K562 (cell line): ENCODE measurements around the gene DAP. TPM values are rescaled to one million over a fixed set of nuclear protein-coding genes. Genes with fewer than 3 reads are reported as not detected.

ENCODE experiments used
- ATAC-seq: fragments of 200-7000 bp; cut with Tn5 transposase; 3 replicates; pipeline ENCODE4 v1.9.1; 2020; ENCODE audit warnings: moderate library complexity
- BruUV-seq: library from RNA; stranded (reverse); fragments of 400-500 nt; replicated peaks from 2 replicates; lab custom pipeline; 2021; lab: Mats Ljungman, UMichigan
- CTCF ChIA-PET: fragments of 300-600 bp; formaldehyde crosslinking; extraction: SDS; loops from one replicate; lab custom pipeline; 2021; ENCODE audit warnings: low intra/inter-chr PET ratio; lab: Yijun Ruan, JAX
- POLR2A ChIA-PET: fragments of 300-600, 350-650 bp; sonication (Branson Sonifier 250); formaldehyde crosslinking; extraction: SDS; loops from one replicate; lab custom pipeline; 2021; ENCODE audit warnings: antibody characterized with exemption, inconsistent platforms; lab: Yijun Ruan, JAX
- DNase-seq, 4 experiments: peaks; one replicate each; pipeline versions ENCODE4 v3.0.0 to v3.0.0-alpha.2; 2011 to 2018; ENCODE audit warnings: low spot score in 3 of 4, mixed read lengths in 3 of 4; ENCODE audit errors: extremely low read depth in 1 of 4
- FAIRE-seq: peaks from 2 replicates; lab custom pipeline; 2011; peaks lifted over from hg19 to GRCh38; lab: Jason Lieb, UNC
- H2AFZ ChIP-seq: 2 replicates; pipeline ENCODE4 v1.6.0; 2011; ENCODE audit warnings: low read depth, low read length, control low read depth, inconsistent platforms
- H3K27ac ChIP-seq: fragments of 200-600 bp; 3 replicates; pipeline ENCODE4 v1.8.0; 2011; ENCODE audit warnings: low read depth, mild to moderate bottlenecking, control low read depth, inconsistent platforms, low read length, moderate library complexity, mixed read lengths; ENCODE audit errors: extremely low read depth
- H3K27me3 ChIP-seq, 2 experiments: fragments of 300-600 bp in 1 of 2; 2 replicates in 1 of 2; 3 replicates in 1 of 2; pipeline versions ENCODE4 v1.6.0 to v1.8.0; 2011; ENCODE audit warnings: inconsistent platforms in 2 of 2, low read length in 2 of 2, mild to moderate bottlenecking in 1 of 2, mixed read lengths in 1 of 2, moderate library complexity in 1 of 2; ENCODE audit not compliant: control insufficient read depth in 2 of 2, insufficient read depth in 2 of 2
- H3K36me3 ChIP-seq: fragments of 300-600 bp; 3 replicates; pipeline ENCODE4 v1.8.0; 2011; ENCODE audit warnings: mild to moderate bottlenecking, low read length, inconsistent platforms; ENCODE audit not compliant: control insufficient read depth, insufficient read depth
- H3K4me1 ChIP-seq, 2 experiments: fragments of 200-600 bp in 1 of 2; replicated peaks in 1 of 2; 2 replicates in 1 of 2; 3 replicates in 1 of 2; pipeline versions ENCODE4 v1.5.1 to v1.8.0; 2011; ENCODE audit warnings: inconsistent platforms in 2 of 2, low read length in 2 of 2, mild to moderate bottlenecking in 1 of 2, mixed read lengths in 1 of 2, moderate library complexity in 1 of 2; ENCODE audit not compliant: control insufficient read depth in 2 of 2, insufficient read depth in 2 of 2
- H3K4me2 ChIP-seq: 2 replicates; pipeline ENCODE4 v1.6.1; 2011; ENCODE audit warnings: low read length, control low read depth, inconsistent platforms, mixed read lengths; ENCODE audit not compliant: insufficient read depth
- H3K4me3 ChIP-seq: fragments of 200-600 bp; sonication (generic), shearing (Covaris generic); 2 replicates; pipeline ENCODE4 v1.5.1; 2016; ENCODE audit warnings: control low read depth, inconsistent platforms
- H3K79me2 ChIP-seq: fragments of 200-600 bp; 3 replicates; pipeline ENCODE4 v1.8.0; 2011; ENCODE audit warnings: low read length, inconsistent platforms; ENCODE audit not compliant: control insufficient read depth, insufficient read depth
- H3K9ac ChIP-seq, 2 experiments: 2 replicates each; pipeline versions ENCODE4 v1.6.0 to v1.6.1; 2011; ENCODE audit warnings: low read depth in 2 of 2, low read length in 2 of 2, control low read depth in 1 of 2, inconsistent platforms in 1 of 2, mild to moderate bottlenecking in 1 of 2, mixed read lengths in 1 of 2; ENCODE audit not compliant: insufficient read depth in 1 of 2
- H3K9me1 ChIP-seq: one replicate; pipeline ENCODE4 v1.6.0; 2011; ENCODE audit warnings: inconsistent platforms, mild to moderate bottlenecking, low read length, moderate library complexity; ENCODE audit not compliant: control insufficient read depth, insufficient read depth
- H3K9me3 ChIP-seq: replicated peaks from 2 replicates; pipeline ENCODE4 v1.5.1; 2011; ENCODE audit warnings: low read depth, low read length, inconsistent platforms; ENCODE audit not compliant: control insufficient read depth, insufficient read depth
- H4K20me1 ChIP-seq: replicated peaks from 2 replicates; pipeline ENCODE4 v1.6.1; 2011; ENCODE audit warnings: low read length, inconsistent platforms, mixed read lengths; ENCODE audit not compliant: control insufficient read depth, insufficient read depth
- CEBPG ChIP-seq, 3 experiments: fragments of 200-800 bp in 1 of 3; sonication (Bioruptor generic) in 1 of 3; sonication (generic) in 1 of 3; formaldehyde crosslinking in 1 of 3; IDR thresholded peaks in 2 of 3; conservative IDR thresholded peaks in 1 of 3; 2 replicates each; pipeline versions ENCODE4 v1.6.1 to v1.8.0; 2016 to 2022; ENCODE audit warnings: missing compliant biosample characterization in 2 of 3, missing genetic modification characterization in 2 of 3, mild to moderate bottlenecking in 1 of 3, missing genetic modification reagents in 1 of 3
- SRSF9 ChIP-seq: fragments of 200-400 bp; formaldehyde crosslinking; IDR thresholded peaks from 2 replicates; pipeline ENCODE4 v1.6.1; 2017; ENCODE audit warnings: low read depth, low read length, borderline replicate concordance
- THAP12 ChIP-seq: fragments of 250-450 bp; sonication (Bioruptor Pico); IDR thresholded peaks from 2 replicates; pipeline ENCODE4 v1.9.0; 2021; ENCODE audit warnings: mild to moderate bottlenecking, inconsistent platforms
- WGBS: fragments of 100-300 bp; shearing (Covaris generic); methylation state at CpG from one replicate; pipeline ENCODE4 v1.1.6; 2016; ENCODE audit warnings: low coverage, mixed read lengths; ENCODE audit not compliant: insufficient coverage; ENCODE audit errors: missing lambda C conversion rate; 5-methylcytosine and 5-hydroxymethylcytosine counted together
- in situ Hi-C: fragments of 300-500 bp; cut with MboI; formaldehyde crosslinking; loops from 4 replicates; pipeline ENCODE4 v1.15.0; 2018; ENCODE audit warnings: inconsistent platforms, mixed read lengths
- intact Hi-C: fragments of 100-400 bp; cut with micrococcal nuclease; formaldehyde crosslinking; loops from 2 replicates; pipeline ENCODE4 v1.14.2; 2022
- polyA plus RNA-seq, 8 experiments: library from polyadenylated mRNA; depleted of rRNA in 4 of 8; stranded (reverse) in 5 of 8; unstranded in 3 of 8; fragments of >200 nt; fragmentation: Nextera tagmentation in 2 of 8; fragmentation: Illumina TruSeq in 1 of 8; extraction: Ambion mirVana in 2 of 8; extraction: Trizol in 1 of 8; gene quantifications; 2 replicates each; pipeline versions ENCODE4 v1.2.1 to v1.2.3, GENCODE V29; 2011 to 2014; ENCODE audit warnings: inconsistent platforms in 1 of 8, missing spikeins in 1 of 8
- total RNA-seq, 7 experiments: library from RNA; depleted of rRNA in 6 of 7; stranded (reverse); fragments of >200 nt in 6 of 7; fragmentation: Illumina TruSeq in 2 of 7; extraction: Trizol in 2 of 7; gene quantifications; 2 replicates each; pipeline versions ENCODE4 v1.2.1 to v1.2.3, GENCODE V29; 2011 to 2021; ENCODE audit warnings: low replicate concordance in 1 of 7

DAP gene
- total and polyA plus RNA-seq, 9 of the 15 experiments (the other 6 are each of a cell fraction or from before 2014, with no cell fraction given), result 14.1 to 151 (median 34.5) TPM

- H4K20me1 ChIP-seq, result peaks cover 4% of the 10 kb centered on the region; the same call in 1 of the 2 replicates
- H3K9ac ChIP-seq, result no peak overlapping the region
- no TSS peak for BruUV-seq
- CTCF ChIA-PET, result no interaction called here
- H3K4me3 ChIP-seq, result no peak overlapping the region
- no peak overlapping the region for H3K27ac ChIP-seq
- no peak for DNase-seq
- peaks cover 4% of the 10 kb centered on the region for H3K9me1 ChIP-seq
- intact Hi-C loops (no loop called here), in situ Hi-C loops (no loop called here)
- no peak for ATAC-seq
- H3K4me2 ChIP-seq, result no peak overlapping the region
- no peak overlapping the region for H2AFZ ChIP-seq
- H3K4me1 ChIP-seq, result no peaks in the 10 kb centered on the region; a peak in 1 of 5 replicates
- TF ChIP-seq THAP12, result no peak
- TF ChIP-seq SRSF9, result no peak
- TF ChIP-seq CEBPG (CRISPR knock-in tag; IDR thresholded peaks at IDR 0.05), result no peak
- no peak for TF ChIP-seq CEBPG (tag; conservative IDR thresholded peaks at IDR 0.05 in 1 of 2, IDR thresholded peaks at IDR 0.05 in 1 of 2)
- H3K36me3 ChIP-seq, result peaks cover 96% of the 10 kb centered on the region
- peaks cover 41% of the 10 kb centered on the region for H3K79me2 ChIP-seq
- H3K27me3 ChIP-seq, result no peaks in the 10 kb centered on the region
- H3K9me3 ChIP-seq, result peaks cover 10% of the 10 kb centered on the region; the same call in 1 of the 2 replicates
- POLR2A ChIA-PET, result interaction anchor here (1.0 to 3.2 kb wide), 4 partner anchors 10 to 14 kb away, joined by 3 to 10 read pairs (median 4); partner anchors contain the start of gene DAP
- 96% methylated on average over 5 of the region's 6 CpGs for WGBS
- FAIRE-seq, result no peak
These were observed 14.3 kb downstream of the DAP start for GRCh38 chr5:10746711-10747110.
